Thyroid gland (tissue), 4 donors: ENCODE data around the gene GEMIN5. TPM values are rescaled to one million over a fixed set of nuclear protein-coding genes. Genes with fewer than 3 reads are reported as not detected.
A peak's percentile ranks its signal among the peaks of the same experiment; 100 is the strongest.

ENCODE experiments used
- DNase-seq, 2 donors: peaks; one replicate each; pipeline ENCODE4 v3.0.0-alpha.2; 2019
- H3K27ac ChIP-seq, 3 donors: fragments of 200-600 bp; sonication (generic); 1 replicate in 2 of 3; 2 replicates in 1 of 3; pipeline ENCODE4 v1.5.1; 2016 to 2019; ENCODE audit warnings: mild to moderate bottlenecking in 1 of 3, moderate library complexity in 1 of 3
- H3K27me3 ChIP-seq: fragments of 200-600 bp; sonication (generic); one replicate; pipeline ENCODE4 v1.5.1; 2019
- H3K36me3 ChIP-seq, 2 donors: fragments of 200-600 bp; sonication (generic); one replicate each; pipeline ENCODE4 v1.5.1; 2016 to 2019
- H3K4me1 ChIP-seq, 2 donors: fragments of 200-600 bp; sonication (generic); one replicate each; pipeline ENCODE4 v1.5.1; 2017 to 2019
- H3K4me3 ChIP-seq, 3 donors: fragments of 200-600 bp; sonication (generic); replicated peaks in 1 of 3; 1 replicate in 2 of 3; 2 replicates in 1 of 3; pipeline ENCODE4 v1.5.1; 2016; ENCODE audit warnings: mild to moderate bottlenecking in 1 of 3
- H3K9me3 ChIP-seq: fragments of 200-600 bp; sonication (generic); one replicate; pipeline ENCODE4 v1.5.1; 2017
- CTCF ChIP-seq, 6 experiments: fragments of 200-600 bp in 3 of 6; fragments of 450-650 bp in 3 of 6; sonication (generic) in 3 of 6; IDR thresholded peaks; one replicate each; pipeline ENCODE4 v1.5.1; 2016 to 2019; ENCODE audit warnings: antibody characterized with exemption in 6 of 6, mild to moderate bottlenecking in 2 of 6, inconsistent platforms in 1 of 6, moderate library complexity in 1 of 6
- POLR2A ChIP-seq, 2 donors: fragments of 450-650 bp; IDR thresholded peaks; one replicate each; pipeline ENCODE4 v1.6.1; 2017; ENCODE audit warnings: antibody characterized with exemption in 2 of 2, mild to moderate bottlenecking in 2 of 2, moderate library complexity in 1 of 2
- WGBS, 2 donors: methylation state at CpG; one replicate each; pipeline ENCODE4 v1.1.5; 2017; 5-methylcytosine and 5-hydroxymethylcytosine counted together
- intact Hi-C: fragments of 100-400 bp; cut with DNase I; formaldehyde crosslinking; loops from one replicate; pipeline ENCODE4 v1.15.1; 2023
- total RNA-seq, 4 donors: library from RNA; depleted of rRNA; stranded (reverse); fragments of >200 nt; gene quantifications; one replicate each; pipeline ENCODE4 v1.2.3, GENCODE V29; 2016

Gene GEMIN5
- total RNA-seq, 4 donors from 2014 or later: 13.6 to 20.1 (median 15.3) TPM

- H3K4me1 ChIP-seq: no peaks in the 10 kb centered on the region
- no peak overlapping the region for H3K27ac ChIP-seq
- DNase-seq: no peak
- H3K27me3 ChIP-seq: no peaks in the 10 kb centered on the region
- 89 to 95% methylated on average over 8 of the region's 8 CpGs for WGBS, 2 donors
- intact Hi-C loops: no loop called here
- peaks cover 26 to 33% of the 10 kb centered on the region in 2 donors for H3K36me3 ChIP-seq
- no peaks in the 10 kb centered on the region for H3K9me3 ChIP-seq
- no peak for TF ChIP-seq POLR2A (IDR thresholded peaks at IDR 0.05)
- TF ChIP-seq CTCF (IDR thresholded peaks at IDR 0.05): no peak
- no peak overlapping the region for H3K4me3 ChIP-seq
Observed at GRCh38 chr5:154884424-154884823, 53.6 kb downstream of the GEMIN5 start.

DNA sequence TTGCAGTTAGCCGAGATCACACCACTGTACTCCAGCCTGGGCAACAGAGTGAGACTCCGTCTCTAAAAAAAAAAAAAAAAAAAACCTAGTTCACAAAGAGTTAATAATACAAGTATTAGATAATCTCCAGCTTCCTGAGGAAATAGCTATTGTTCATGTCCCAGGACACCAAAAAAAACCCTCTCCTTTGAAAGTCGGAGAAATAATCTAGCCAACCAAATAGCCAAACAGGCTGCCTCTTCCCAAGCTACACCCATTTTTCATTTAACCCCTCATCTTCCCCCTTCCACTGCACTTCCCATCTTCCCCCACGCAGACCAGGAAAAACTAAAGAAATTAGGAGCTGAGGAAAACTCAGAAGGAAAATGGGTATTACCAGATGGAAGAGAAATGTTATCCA, 56.0 kb downstream of the GEMIN5 start:
- Histone ChIP-seq H3K27ac (no peak overlapping the region), H3K27me3 (no peaks in the 10 kb centered on the region), H3K4me3 (no peak overlapping the region), H3K36me3 (peaks cover 12 to 14% of the 10 kb centered on the region in 2 donors), H3K4me1 (no peaks in the 10 kb centered on the region), H3K9me3 (no peaks in the 10 kb centered on the region)
- no peak for DNase-seq
- 65 to 70% methylated on average over 4 of the region's 4 CpGs for WGBS, 2 donors
- intact Hi-C loops: no loop called here
- TF ChIP-seq CTCF (IDR thresholded peaks at IDR 0.05) (no peak), POLR2A (IDR thresholded peaks at IDR 0.05) (no peak)

GRCh38 chr5:154878642-154879335, 59.2 kb downstream of the GEMIN5 start:
- intact Hi-C loops: no loop called here
- 96 to 97% methylated on average over 14 of the region's 14 CpGs for WGBS, 2 donors
- TF ChIP-seq POLR2A (IDR thresholded peaks at IDR 0.05): no peak
- TF ChIP-seq CTCF (IDR thresholded peaks at IDR 0.05): no peak
- no peak for DNase-seq
- no peak overlapping the region for H3K27ac ChIP-seq
- H3K4me3 ChIP-seq: no peak overlapping the region
- H3K36me3 ChIP-seq: peaks cover 32 to 33% of the 10 kb centered on the region in 2 donors
- H3K4me1 ChIP-seq: peaks cover 0 to 7% of the 10 kb centered on the region in 2 donors
- no peaks in the 10 kb centered on the region for H3K9me3 ChIP-seq
- H3K27me3 ChIP-seq: no peaks in the 10 kb centered on the region

- intact Hi-C loops: no loop called here
- H3K4me3 ChIP-seq: no peak overlapping the region
- TF ChIP-seq POLR2A (IDR thresholded peaks at IDR 0.05) (no peak), CTCF (IDR thresholded peaks at IDR 0.05) (no peak)
- peak overlapping the region; percentile 56 to 89 (median 85) for H3K27ac ChIP-seq
- no peaks in the 10 kb centered on the region for H3K27me3 ChIP-seq
- 92 to 95% methylated on average over 5 of the region's 5 CpGs for WGBS, 2 donors
- DNase-seq: no peak
- H3K36me3 ChIP-seq: peaks cover 54 to 55% of the 10 kb centered on the region in 2 donors
- H3K9me3 ChIP-seq: no peaks in the 10 kb centered on the region
- H3K4me1 ChIP-seq: peaks cover 0 to 21% of the 10 kb centered on the region in 2 donors
Observed at GRCh38 chr5:154873791-154874331, 64.2 kb downstream of the GEMIN5 start.

GRCh38 chr5:154871734-154872133, 66.3 kb downstream of the GEMIN5 start:
- Histone ChIP-seq H3K4me1 (peaks cover 0 to 27% of the 10 kb centered on the region in 2 donors), H3K27me3 (no peaks in the 10 kb centered on the region), H3K36me3 (peaks cover 50 to 51% of the 10 kb centered on the region in 2 donors), H3K27ac (peak overlapping the region in 1 of 3 donors; percentile 89), H3K4me3 (no peak overlapping the region), H3K9me3 (no peaks in the 10 kb centered on the region)
- intact Hi-C loops: no loop called here
- TF ChIP-seq POLR2A (IDR thresholded peaks at IDR 0.05) (no peak), CTCF (IDR thresholded peaks at IDR 0.05) (no peak)
- 92 to 93% methylated on average over 4 of the region's 4 CpGs for WGBS, 2 donors
- no peak for DNase-seq
